ENCODE measurements around the gene NRP2.

GRCh38 chr2:205815673-205816072, 133.4 kb downstream of the NRP2 start:
- TF ChIP-seq POLR2A (IDR thresholded peaks at IDR 0.05) (no peak), CTCF (IDR thresholded peaks at IDR 0.05) (no peak)
